Measurements from ENCODE around the gene MLN. TPM values are rescaled to one million over a fixed set of nuclear protein-coding genes. Genes with fewer than 3 reads are reported as not detected.

MLN gene
- total RNA-seq, 2 experiments from 2014 or later: not detected

DNA sequence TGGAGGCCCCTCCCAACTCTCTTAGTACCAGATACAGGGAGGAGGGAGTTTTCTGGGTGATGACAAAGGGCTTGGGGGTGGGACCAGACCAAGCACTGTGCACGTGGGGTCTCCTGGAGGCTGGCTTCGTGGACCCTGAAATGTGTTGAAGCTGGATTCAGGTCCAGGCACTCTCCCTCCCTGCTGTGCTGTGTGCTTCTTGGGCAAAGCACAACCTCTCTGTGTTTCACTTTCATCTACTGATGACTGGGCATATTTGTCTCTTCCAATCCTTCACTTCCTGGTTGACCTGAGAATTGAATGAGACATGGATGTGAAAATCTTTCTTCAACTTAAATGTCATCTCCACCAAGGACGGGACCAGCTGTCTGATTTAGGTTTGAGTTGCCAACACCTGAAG, 14.5 kb upstream of the MLN start:
- DNase-seq: no peak
- H3K4me3 Mint-ChIP-seq: no peak overlapping the region
- no peaks in the 10 kb centered on the region for H3K36me3 Mint-ChIP-seq (ENCODE audit: low read depth)
- ChIA-PET POLR2A (no interaction called here), CTCF (interaction anchor here (0.9 to 1.7 kb wide), 3 partner anchors 11 to 209 kb away, joined by 3 to 4 read pairs (median 3); no protein-coding TSS in a partner anchor)
- H3K27ac Mint-ChIP-seq: no peak overlapping the region
- no peaks in the 10 kb centered on the region for H3K9me3 Mint-ChIP-seq
- peaks cover 9% of the 10 kb centered on the region for H3K4me1 Mint-ChIP-seq
- peaks cover 11% of the 10 kb centered on the region for H3K27me3 Mint-ChIP-seq

DNA sequence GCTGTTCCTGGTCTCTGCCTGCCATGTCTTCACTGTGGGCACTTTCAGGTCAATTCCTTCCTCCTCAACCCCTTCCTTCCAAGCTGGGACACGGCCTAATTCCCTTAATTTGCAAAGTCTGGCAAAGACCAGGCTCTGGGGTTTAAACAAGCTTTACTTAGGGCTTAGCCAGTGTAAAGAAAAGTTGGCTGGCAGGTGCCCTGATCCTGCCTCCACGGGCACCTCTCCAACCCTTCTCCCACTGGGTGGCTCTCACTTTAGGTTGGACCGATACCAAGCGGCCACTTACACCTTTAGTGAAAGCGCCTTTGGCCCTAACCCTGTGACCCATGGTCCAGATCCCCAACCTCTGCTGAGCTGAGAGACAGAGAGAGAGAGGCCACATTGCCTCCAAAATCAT, 13.7 kb upstream of the MLN start:
- peaks cover 9% of the 10 kb centered on the region for H3K4me1 Mint-ChIP-seq
- H3K27me3 Mint-ChIP-seq: peaks cover 14% of the 10 kb centered on the region
- CTCF ChIA-PET: interaction anchor here (0.9 to 1.7 kb wide), 3 partner anchors 10 to 50 kb away, joined by 3 to 5 read pairs (median 3); no protein-coding TSS in a partner anchor
- DNase-seq: no peak
- no peak overlapping the region for H3K4me3 Mint-ChIP-seq
- H3K9me3 Mint-ChIP-seq: no peaks in the 10 kb centered on the region
- H3K36me3 Mint-ChIP-seq (ENCODE audit: low read depth): no peaks in the 10 kb centered on the region
- POLR2A ChIA-PET: no interaction called here
- H3K27ac Mint-ChIP-seq: no peak overlapping the region

DNA sequence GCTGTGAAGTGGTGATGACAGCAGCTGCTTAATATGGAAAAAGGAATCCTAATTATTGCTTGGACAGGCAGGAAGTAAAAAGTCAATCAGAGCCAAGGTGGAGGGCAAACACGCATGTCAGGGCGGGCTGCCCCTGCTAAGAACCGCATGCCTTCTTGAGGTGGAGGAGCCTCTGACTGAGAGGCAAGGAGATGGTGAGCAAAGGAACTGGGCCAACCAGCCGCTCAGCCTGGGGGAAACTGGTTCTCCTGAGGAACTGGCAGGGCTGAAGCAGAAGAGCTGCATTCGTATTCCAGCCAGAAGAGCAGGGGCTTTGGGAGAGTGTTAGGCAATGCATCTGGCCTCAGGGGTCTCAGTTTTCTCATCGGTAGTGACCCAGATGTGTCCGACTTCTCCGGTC, 13.1 kb upstream of the MLN start:
- Mint-ChIP-seq H3K4me3 (no peak overlapping the region), H3K36me3 (ENCODE audit: low read depth) (no peaks in the 10 kb centered on the region), H3K9me3 (no peaks in the 10 kb centered on the region), H3K4me1 (peaks cover 9% of the 10 kb centered on the region), H3K27me3 (peaks cover 19% of the 10 kb centered on the region), H3K27ac (no peak overlapping the region)
- no peak for DNase-seq
- ChIA-PET POLR2A (no interaction called here), CTCF (interaction anchor here (0.6 to 1.7 kb wide), 2 partner anchors 11 to 27 kb away, joined by 4 to 5 read pairs; no protein-coding TSS in a partner anchor)

DNA sequence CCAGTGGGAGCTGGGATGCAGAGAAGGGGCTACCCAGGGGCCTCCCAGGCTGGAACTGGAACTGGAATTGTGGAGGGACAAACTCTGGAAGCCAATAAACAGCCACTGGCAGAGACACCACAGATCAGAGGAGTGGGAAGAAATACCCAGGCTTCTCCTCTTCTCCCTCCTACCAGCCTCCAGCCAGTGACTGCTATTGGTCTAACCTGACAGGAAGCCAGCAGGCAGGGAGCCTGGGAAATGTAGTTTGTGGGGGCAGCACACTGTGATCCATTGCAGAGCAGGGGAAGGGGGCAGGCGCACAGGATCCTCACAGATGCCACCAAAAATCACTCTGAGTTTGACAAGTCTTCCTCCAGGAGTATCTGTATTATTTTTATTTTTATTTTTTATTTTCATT, 12.1 kb upstream of the MLN start:
- Mint-ChIP-seq H3K27me3 (peaks cover 27% of the 10 kb centered on the region), H3K9me3 (no peaks in the 10 kb centered on the region), H3K4me1 (peaks cover 7% of the 10 kb centered on the region), H3K4me3 (no peak overlapping the region), H3K36me3 (ENCODE audit: low read depth) (no peaks in the 10 kb centered on the region), H3K27ac (no peak overlapping the region)
- peak; percentile 28 for DNase-seq
- POLR2A ChIA-PET: no interaction called here
- CTCF ChIA-PET: interaction anchor here (1.1 to 1.7 kb wide), 3 partner anchors 12 to 15 kb away, joined by 3 to 5 read pairs (median 3); partner anchors contain the start of gene MLN

DNA sequence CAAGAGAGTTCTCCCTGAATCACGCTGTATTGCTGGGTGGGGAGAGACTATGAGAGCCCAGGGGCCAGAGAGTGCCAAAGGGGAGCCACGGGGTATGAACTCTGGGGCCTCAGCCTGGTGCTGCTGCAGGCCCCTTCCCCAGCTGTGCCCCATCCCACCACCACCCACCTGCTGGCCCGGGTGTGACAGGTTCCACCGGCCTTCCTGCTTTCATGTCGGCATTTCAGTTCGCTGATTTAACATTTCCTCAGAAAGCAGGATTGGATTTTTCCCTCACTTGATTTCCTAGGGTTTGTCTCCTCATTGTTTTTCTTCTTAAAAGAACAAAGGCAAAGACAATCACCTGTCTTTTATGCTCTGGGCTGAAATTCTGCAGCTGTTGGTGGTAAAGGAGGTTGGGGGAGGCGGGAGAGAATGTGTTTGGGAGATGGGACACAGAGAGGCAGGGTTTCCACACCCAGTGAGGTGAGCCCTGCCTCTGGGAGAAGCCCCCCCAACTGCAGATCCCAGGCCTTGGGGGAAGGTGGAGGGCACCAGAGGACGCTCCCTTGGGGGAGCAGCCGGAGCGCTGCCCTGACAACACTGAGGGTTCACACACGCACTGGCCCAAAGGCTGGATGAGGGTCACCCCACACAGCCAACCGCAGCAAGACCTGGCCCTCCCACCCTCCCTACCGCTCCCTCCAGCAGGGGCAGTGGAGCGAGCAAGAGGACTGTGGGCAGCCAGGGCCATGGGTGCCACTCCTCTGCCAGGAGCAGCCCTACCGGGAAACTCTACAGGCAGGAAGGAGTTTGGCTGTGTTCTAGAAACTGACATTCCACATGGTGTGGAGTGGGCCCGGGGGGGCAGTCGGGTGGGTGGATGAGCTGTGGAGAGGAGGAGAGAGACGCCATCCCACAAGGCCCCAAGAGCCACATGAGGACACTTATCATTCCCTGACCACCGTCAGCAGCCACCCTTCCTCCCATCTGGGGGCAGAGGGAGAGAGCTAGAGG, 10.5 kb upstream of the MLN start:
- Mint-ChIP-seq H3K27ac (no peak overlapping the region), H3K4me3 (no peak overlapping the region), H3K27me3 (peaks cover 35% of the 10 kb centered on the region), H3K36me3 (ENCODE audit: low read depth) (no peaks in the 10 kb centered on the region), H3K4me1 (peaks cover 6% of the 10 kb centered on the region), H3K9me3 (no peaks in the 10 kb centered on the region)
- DNase-seq: no peak
- CTCF ChIA-PET: interaction anchor here (1.5 kb wide), 1 partner anchor 11 kb away, joined by 3 read pairs; the partner anchor contains the start of gene MLN
- POLR2A ChIA-PET: no interaction called here

DNA sequence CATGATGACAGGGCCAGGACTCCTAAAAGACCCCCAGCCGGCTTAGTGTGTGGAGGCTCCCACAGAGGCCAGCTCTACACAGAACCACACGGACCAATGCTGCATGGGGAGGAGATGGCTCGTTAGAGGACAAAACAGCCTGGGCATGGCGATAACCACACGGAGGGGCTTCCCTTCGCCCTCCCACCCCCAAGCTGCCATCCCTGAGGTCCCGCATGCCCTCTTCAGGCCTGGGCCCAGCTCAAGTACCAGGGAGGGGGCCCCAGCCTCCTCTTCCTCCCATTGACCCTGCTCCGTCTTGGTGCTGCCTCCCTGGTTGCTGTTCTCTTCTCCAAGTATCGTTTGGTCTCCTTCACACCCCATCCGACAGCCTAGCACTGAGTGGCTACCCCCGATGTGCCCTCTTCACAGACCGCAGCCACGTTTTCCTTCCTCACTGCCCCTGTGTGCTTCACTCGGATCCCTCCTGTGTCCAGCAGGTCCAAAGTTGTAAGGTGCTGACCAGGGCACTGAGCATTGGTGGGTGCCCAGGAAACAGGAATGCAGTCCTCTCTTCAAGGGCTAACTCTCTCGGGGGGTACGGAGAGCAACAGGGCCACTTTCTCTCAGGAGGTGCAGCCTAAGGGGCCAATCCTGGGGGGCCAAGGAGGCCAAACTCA, 9.6 kb upstream of the MLN start:
- ChIA-PET POLR2A (no interaction called here), CTCF (interaction anchor here (0.9 to 1.3 kb wide), 3 partner anchors 42 to 214 kb away, joined by 3 read pairs; no protein-coding TSS in a partner anchor)
- Mint-ChIP-seq H3K4me1 (peaks cover 4% of the 10 kb centered on the region), H3K36me3 (ENCODE audit: low read depth) (no peaks in the 10 kb centered on the region), H3K27ac (peak overlapping the region; percentile 33), H3K9me3 (no peaks in the 10 kb centered on the region), H3K4me3 (no peak overlapping the region), H3K27me3 (peaks cover 44% of the 10 kb centered on the region)
- DNase-seq: no peak

DNA sequence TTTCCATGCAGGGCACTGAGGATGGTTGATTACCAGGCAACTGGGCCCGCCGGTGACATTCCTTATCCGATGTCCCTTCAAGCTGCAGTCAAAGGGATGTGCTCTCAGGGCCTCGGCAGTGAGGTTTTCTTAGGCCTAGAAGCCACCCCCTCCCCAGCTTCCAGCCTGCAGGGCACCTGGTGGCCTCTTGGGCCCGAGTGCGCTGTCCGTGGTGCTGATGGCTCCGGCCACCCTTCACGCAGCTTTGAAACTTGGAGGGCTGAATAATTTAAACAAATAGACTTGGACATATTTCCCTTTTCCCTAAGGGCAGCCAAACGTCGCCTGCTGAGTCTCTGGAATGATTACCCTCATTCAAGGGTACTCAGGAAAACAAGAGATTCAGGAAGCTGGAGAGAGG, 8.9 kb upstream of the MLN start:
- Mint-ChIP-seq H3K4me1 (peaks cover 9% of the 10 kb centered on the region), H3K27me3 (peaks cover 51% of the 10 kb centered on the region), H3K9me3 (no peaks in the 10 kb centered on the region), H3K36me3 (ENCODE audit: low read depth) (no peaks in the 10 kb centered on the region), H3K4me3 (no peak overlapping the region), H3K27ac (no peak overlapping the region)
- ChIA-PET POLR2A (no interaction called here), CTCF (interaction anchor here (0.9 to 1.3 kb wide), 3 partner anchors 42 to 215 kb away, joined by 3 read pairs; no protein-coding TSS in a partner anchor)
- peak; percentile 58 for DNase-seq

DNA sequence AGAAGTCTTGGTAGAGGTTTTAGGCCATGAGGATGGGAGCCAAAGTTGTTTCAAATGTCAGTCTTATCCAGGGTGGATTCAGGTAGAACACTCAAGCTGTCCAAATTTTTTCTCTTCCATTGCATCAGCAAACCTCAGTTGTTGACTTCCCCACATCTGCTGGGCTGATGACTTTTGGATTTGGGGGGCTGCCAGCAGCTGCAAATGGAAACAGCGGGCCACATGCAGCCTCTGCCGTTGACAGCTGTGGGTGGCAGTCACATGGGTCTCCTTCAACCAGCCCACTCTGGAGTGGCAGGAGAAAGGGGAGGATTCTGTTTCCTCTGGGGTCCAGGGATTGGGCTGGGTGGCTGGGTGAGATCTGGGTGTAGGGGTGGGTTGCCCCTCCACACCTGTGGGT, 5.8 kb upstream of the MLN start:
- CTCF ChIA-PET: no interaction called here
- Mint-ChIP-seq H3K4me1 (peaks cover 16% of the 10 kb centered on the region), H3K36me3 (ENCODE audit: low read depth) (no peaks in the 10 kb centered on the region), H3K27me3 (peaks cover 52% of the 10 kb centered on the region), H3K27ac (no peak overlapping the region), H3K9me3 (no peaks in the 10 kb centered on the region), H3K4me3 (no peak overlapping the region)
- no peak for DNase-seq
- POLR2A ChIA-PET: no interaction called here

DNA sequence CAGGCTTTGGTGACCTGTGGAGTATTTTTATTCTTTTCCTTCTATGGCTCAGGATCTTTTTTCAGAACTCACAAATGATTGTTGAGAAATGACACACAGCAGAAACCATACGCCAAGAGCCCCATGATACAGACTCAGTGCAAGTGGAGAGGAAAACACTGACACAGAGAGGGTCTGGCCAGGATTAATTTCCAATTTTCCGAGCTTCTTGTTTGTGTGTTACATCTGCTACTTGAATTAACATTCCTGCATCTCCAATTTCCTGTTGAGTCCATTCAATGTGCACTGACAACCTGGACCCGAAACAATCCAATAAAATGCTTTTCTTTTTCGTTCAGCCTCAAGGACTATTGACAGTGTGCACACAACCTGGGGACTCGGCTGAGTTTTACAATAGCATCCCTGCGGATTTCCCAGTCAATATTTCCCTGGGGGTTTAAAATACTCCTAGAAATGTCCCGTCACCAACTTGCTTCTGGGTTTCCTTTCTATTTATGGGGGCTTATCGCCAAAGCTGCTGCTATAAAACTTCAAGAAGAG, 4.9 kb upstream of the MLN start:
- Mint-ChIP-seq H3K9me3 (no peaks in the 10 kb centered on the region), H3K27me3 (peaks cover 54% of the 10 kb centered on the region), H3K36me3 (ENCODE audit: low read depth) (no peaks in the 10 kb centered on the region), H3K4me3 (no peak overlapping the region), H3K27ac (no peak overlapping the region), H3K4me1 (peaks cover 16% of the 10 kb centered on the region)
- ChIA-PET CTCF (no interaction called here), POLR2A (no interaction called here)
- no peak for DNase-seq

DNA sequence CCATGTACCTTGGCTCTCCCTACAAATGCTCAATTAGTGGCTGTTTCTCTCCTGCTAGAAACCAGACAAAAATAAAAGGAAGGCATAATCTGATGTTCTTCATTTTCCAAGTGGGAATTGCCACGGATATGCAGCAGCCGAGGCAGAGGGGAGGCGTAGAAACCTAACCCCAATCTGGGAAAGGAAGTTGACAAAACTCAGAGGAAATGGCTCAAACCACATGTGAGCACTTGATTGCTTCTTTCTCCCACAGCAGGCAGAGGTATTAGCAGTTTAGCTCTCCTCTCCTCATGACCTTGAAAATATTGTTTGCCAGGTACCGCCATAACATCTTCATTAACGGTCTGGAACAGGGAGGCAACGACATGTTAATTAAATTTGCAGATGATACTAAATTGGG, 3.8 kb upstream of the MLN start:
- Mint-ChIP-seq H3K9me3 (no peaks in the 10 kb centered on the region), H3K4me3 (no peak overlapping the region), H3K27me3 (peaks cover 52% of the 10 kb centered on the region), H3K36me3 (ENCODE audit: low read depth) (no peaks in the 10 kb centered on the region), H3K4me1 (peaks cover 16% of the 10 kb centered on the region), H3K27ac (no peak overlapping the region)
- no peak for DNase-seq
- ChIA-PET CTCF (interaction anchor here (0.7 to 0.8 kb wide), 2 partner anchors 10 to 13 kb away, joined by 3 read pairs; no protein-coding TSS in a partner anchor), POLR2A (no interaction called here)

DNA sequence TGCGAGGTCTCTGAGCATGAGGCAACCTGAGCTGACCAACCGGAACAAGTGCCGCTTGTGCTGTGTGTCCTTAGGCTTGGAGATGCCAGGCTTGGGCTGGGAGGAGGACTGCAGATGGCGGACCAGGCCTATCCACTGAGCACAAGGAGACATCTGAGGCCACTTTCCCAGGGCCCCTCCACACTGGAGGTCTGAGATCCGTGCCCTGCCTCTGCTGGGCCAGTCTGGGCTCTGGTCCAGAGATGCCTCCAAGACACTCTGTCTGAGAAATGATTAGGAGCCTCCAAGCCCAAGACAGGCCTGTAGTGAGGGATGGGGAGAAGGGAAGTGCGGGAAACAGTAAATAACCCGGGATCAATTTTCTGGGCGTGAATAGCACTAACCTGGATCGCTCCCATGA, 3.0 kb upstream of the MLN start:
- POLR2A ChIA-PET: no interaction called here

DNA sequence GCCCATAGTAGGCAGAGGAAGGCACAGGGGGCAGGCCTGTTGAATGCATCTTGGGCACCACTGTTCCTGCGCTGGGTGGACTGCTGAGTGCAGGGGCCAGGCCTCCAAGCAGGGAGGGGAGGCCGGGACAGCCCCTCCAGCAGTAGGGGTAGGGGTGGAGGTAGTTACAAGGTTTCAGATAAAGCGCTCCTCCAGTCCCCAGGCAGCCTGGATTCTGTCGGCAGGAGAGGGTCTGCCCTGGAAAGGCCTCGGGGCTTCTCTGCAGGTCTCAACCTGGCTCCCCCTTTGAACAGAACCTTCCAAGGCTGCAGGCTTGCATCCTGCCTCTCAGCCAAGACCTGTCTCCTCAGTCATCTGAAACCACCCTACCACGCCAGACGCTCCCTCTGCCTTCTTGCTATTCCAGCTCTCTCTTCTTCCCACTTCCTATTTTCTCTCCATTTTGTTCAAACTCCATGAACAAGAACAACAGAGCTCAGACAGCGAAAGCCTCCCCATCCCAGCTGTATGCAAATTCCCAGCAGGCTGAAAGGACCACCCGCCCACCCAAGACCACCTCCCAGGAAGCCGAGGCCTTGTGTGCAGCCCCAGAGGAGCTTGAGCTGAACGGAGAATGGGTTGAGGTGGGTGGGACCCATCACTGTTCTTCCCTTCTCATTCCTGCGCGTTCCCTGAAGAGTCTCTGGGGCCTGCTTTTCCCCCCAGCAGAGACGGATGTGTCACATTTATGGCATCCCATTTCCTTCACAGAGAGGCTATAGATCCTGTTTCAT, 1.4 kb downstream of the MLN start:
- no peak overlapping the region for H3K4me3 Mint-ChIP-seq
- DNase-seq: no peak
- H3K36me3 Mint-ChIP-seq (ENCODE audit: low read depth): no peaks in the 10 kb centered on the region
- ChIA-PET POLR2A (no interaction called here), CTCF (interaction anchor here (1.2 kb wide), 1 partner anchor 58 kb away, joined by 3 read pairs; no protein-coding TSS in a partner anchor)
- H3K27me3 Mint-ChIP-seq: peaks cover 15% of the 10 kb centered on the region
- no peaks in the 10 kb centered on the region for H3K9me3 Mint-ChIP-seq
- H3K4me1 Mint-ChIP-seq: peaks cover 8% of the 10 kb centered on the region
- no peak overlapping the region for H3K27ac Mint-ChIP-seq

More for the DNA sequence above, 3.0 kb upstream of the MLN start:
- Mint-ChIP-seq H3K9me3 (no peaks in the 10 kb centered on the region), H3K27ac (peak overlapping the region; percentile 33), H3K27me3 (peaks cover 45% of the 10 kb centered on the region), H3K4me3 (no peak overlapping the region), H3K36me3 (ENCODE audit: low read depth) (no peaks in the 10 kb centered on the region), H3K4me1 (peaks cover 16% of the 10 kb centered on the region)
- DNase-seq: no peak
- CTCF ChIA-PET: interaction anchor here (0.8 kb wide), 1 partner anchor 11 kb away, joined by 3 read pairs; no protein-coding TSS in a partner anchor

All from activated CD4-positive, alpha-beta T cell treated with anti-CD3 and anti-CD28 coated beads, Interleukin-2, amount 10 ng/mL, durations not matched to agents 7 days and 5 days (primary cell).